Gastrocnemius medialis (tissue), 4 donors: ENCODE measurements around the gene EED. TPM values are rescaled to one million over a fixed set of nuclear protein-coding genes. Genes with fewer than 3 reads are reported as not detected.

Experiments
- ATAC-seq, 2 donors: fragments of 150-250 bp; one replicate each; pipeline ENCODE4 v1.9.1; 2016
- DNase-seq, 2 donors: peaks; one replicate each; pipeline ENCODE4 v3.0.0-alpha.2; 2019
- H3K27ac ChIP-seq, 4 donors: fragments of 200-600 bp; sonication (generic); 1 replicate in 1 of 4; 2 replicates in 3 of 4; pipeline ENCODE4 v1.5.1; 2016 to 2018; ENCODE audit warnings: mild to moderate bottlenecking in 2 of 4, moderate library complexity in 1 of 4
- H3K27me3 ChIP-seq, 3 donors: fragments of 200-600 bp; sonication (generic) in 2 of 3; 1 replicate in 1 of 3; 2 replicates in 2 of 3; pipeline versions ENCODE4 v1.5.1 to v1.6.0; 2016 to 2019; ENCODE audit warnings: mild to moderate bottlenecking in 1 of 3, moderate library complexity in 1 of 3
- H3K36me3 ChIP-seq, 2 donors: fragments of 200-600 bp; sonication (generic) in 1 of 2; one replicate each; pipeline ENCODE4 v1.5.1; 2017 to 2018
- H3K4me1 ChIP-seq, 2 donors: fragments of 200-600 bp; sonication (generic) in 1 of 2; one replicate each; pipeline ENCODE4 v1.5.1; 2016 to 2017; ENCODE audit warnings: mild to moderate bottlenecking in 2 of 2
- H3K4me3 ChIP-seq, 4 donors: fragments of 200-600 bp; sonication (generic) in 3 of 4; 1 replicate in 1 of 4; 2 replicates in 3 of 4; pipeline ENCODE4 v1.5.1; 2016 to 2019; ENCODE audit warnings: mild to moderate bottlenecking in 2 of 4
- H3K9me3 ChIP-seq, 3 donors: fragments of 200-600 bp; sonication (generic) in 2 of 3; 1 replicate in 1 of 3; 2 replicates in 2 of 3; pipeline ENCODE4 v1.5.1; 2016 to 2019
- POLR2A ChIP-seq, 2 donors: fragments of 450-650 bp; IDR thresholded peaks; one replicate each; pipeline ENCODE4 v1.6.1; 2017; ENCODE audit warnings: antibody characterized with exemption in 2 of 2, mild to moderate bottlenecking in 2 of 2, moderate library complexity in 2 of 2
- in situ Hi-C, 4 donors: fragments of 200-750 bp; cut with MboI; loops; one replicate each; pipeline versions ENCODE4 v1.15.0 to v1.8.0; 2017; ENCODE audit warnings: low sequenced_read_pairs in 4 of 4
- intact Hi-C: fragments of 100-400 bp; cut with DNase I; formaldehyde crosslinking; loops from one replicate; pipeline ENCODE4 v1.15.1; 2023; ENCODE audit warnings: low total_unique reads
- total RNA-seq, 4 donors: library from RNA; depleted of rRNA; stranded (reverse); fragments of >200 nt; gene quantifications; one replicate each; pipeline versions ENCODE4 v1.1.0 to v1.2.3, GENCODE V29; 2016
- TF ChIP-seq, protein P1 (sequence below), 5 experiments: fragments of 450-650 bp in 3 of 5; fragments of 200-600 bp in 2 of 5; sonication (generic) in 2 of 5; IDR thresholded peaks in 4 of 5; conservative IDR thresholded peaks in 1 of 5; 1 replicate in 4 of 5; 2 replicates in 1 of 5; pipeline ENCODE4 v1.5.1; 2016 to 2019; ENCODE audit warnings: antibody characterized with exemption in 5 of 5, mild to moderate bottlenecking in 3 of 5, moderate library complexity in 3 of 5

The EED gene
- total RNA-seq, 4 donors from 2014 or later, result 5.2 to 12.1 (median 8.5) TPM

GRCh38 chr11:86208572-86208971 lies 36.0 kb upstream of the EED start:
- Histone ChIP-seq H3K36me3 (no peaks in the 10 kb centered on the region), H3K27ac (no peak overlapping the region), H3K4me3 (no peak overlapping the region), H3K4me1 (no peaks in the 10 kb centered on the region), H3K27me3 (no peaks in the 10 kb centered on the region), H3K9me3 (no peaks in the 10 kb centered on the region)
- in situ Hi-C loops (loop anchor here in 1 of 4 donors (10.0 kb wide), 1 partner anchor 164 kb away; no protein-coding TSS in a partner anchor), intact Hi-C loops (no loop called here)
- TF ChIP-seq, protein P1, sequence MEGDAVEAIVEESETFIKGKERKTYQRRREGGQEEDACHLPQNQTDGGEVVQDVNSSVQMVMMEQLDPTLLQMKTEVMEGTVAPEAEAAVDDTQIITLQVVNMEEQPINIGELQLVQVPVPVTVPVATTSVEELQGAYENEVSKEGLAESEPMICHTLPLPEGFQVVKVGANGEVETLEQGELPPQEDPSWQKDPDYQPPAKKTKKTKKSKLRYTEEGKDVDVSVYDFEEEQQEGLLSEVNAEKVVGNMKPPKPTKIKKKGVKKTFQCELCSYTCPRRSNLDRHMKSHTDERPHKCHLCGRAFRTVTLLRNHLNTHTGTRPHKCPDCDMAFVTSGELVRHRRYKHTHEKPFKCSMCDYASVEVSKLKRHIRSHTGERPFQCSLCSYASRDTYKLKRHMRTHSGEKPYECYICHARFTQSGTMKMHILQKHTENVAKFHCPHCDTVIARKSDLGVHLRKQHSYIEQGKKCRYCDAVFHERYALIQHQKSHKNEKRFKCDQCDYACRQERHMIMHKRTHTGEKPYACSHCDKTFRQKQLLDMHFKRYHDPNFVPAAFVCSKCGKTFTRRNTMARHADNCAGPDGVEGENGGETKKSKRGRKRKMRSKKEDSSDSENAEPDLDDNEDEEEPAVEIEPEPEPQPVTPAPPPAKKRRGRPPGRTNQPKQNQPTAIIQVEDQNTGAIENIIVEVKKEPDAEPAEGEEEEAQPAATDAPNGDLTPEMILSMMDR (IDR thresholded peaks at IDR 0.05 in 4 of 5, conservative IDR thresholded peaks at IDR 0.05 in 1 of 5), result no peak
- DNase-seq (no peak), ATAC-seq (no peak)

DNA sequence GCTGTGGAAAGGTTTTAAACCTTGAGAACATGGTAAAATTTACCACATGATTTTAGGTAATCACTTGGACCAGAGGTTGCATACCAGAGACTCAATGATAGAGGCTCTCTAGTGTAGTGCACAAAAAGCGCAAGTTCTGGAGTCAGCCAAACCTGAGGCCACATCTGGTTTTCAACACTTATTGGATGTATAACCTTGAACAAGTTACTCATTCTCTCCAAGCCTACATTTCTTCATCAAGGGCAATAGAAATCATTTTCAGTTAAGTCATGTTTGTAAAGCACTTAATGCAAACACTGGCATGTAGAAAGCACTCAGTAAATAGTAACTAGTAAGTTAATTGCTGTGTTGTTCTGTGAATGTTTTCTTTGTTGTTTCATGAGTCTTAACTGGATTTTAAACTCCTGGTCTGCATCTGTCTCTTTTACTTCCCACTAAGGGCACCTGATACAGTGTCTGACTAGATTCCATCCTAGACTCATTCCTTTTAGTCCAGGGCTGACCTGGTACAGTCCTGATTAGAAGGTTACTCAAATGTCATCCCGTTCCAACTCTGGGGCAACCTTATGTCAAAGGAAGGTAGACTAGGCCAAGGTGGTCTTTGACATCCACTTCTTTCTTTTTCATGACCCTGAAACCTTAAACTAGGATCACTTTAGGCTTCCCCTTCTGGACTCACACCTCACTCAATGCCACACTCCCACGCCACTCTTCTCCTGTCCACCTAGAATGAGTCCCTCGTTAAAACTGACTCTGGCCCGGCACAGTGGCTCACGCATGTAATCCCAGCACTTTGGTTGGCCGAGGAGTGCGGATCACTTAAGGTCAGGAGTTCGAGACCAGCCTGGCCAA lies 34.5 kb upstream of the EED start:
- in situ Hi-C loops, result loop anchor here in 3 of 4 donors (10.0 kb wide), 4 partner anchors 165 to 355 kb away; partner anchors contain the start of gene CCDC83 (in 1 of the 3)
- Histone ChIP-seq H3K27ac (no peak overlapping the region), H3K4me1 (no peaks in the 10 kb centered on the region), H3K4me3 (no peak overlapping the region), H3K27me3 (no peaks in the 10 kb centered on the region), H3K36me3 (no peaks in the 10 kb centered on the region), H3K9me3 (no peaks in the 10 kb centered on the region)
- DNase-seq (no peak), ATAC-seq (no peak)
- intact Hi-C loops, result loop anchor here (10.0 kb wide), 1 partner anchor 615 kb away; no protein-coding TSS in a partner anchor
- TF ChIP-seq POLR2A (IDR thresholded peaks at IDR 0.05), result no peak
- TF ChIP-seq, protein P1 (IDR thresholded peaks at IDR 0.05 in 4 of 5, conservative IDR thresholded peaks at IDR 0.05 in 1 of 5), result no peak

GRCh38 chr11:86210898-86211297 lies 33.7 kb upstream of the EED start:
- H3K27ac ChIP-seq, result no peak overlapping the region
- DNase-seq, result no peak
- H3K36me3 ChIP-seq, result no peaks in the 10 kb centered on the region
- H3K9me3 ChIP-seq, result no peaks in the 10 kb centered on the region
- intact Hi-C loops (loop anchor here (10.0 kb wide), 1 partner anchor 616 kb away; no protein-coding TSS in a partner anchor), in situ Hi-C loops (loop anchor here in 3 of 4 donors (10.0 kb wide), 3 partner anchors 266 to 356 kb away; partner anchors contain the start of gene CCDC83 (in 1 of the 3))
- H3K4me3 ChIP-seq, result no peak overlapping the region
- no peaks in the 10 kb centered on the region for H3K27me3 ChIP-seq
- no peaks in the 10 kb centered on the region for H3K4me1 ChIP-seq
- ATAC-seq, result no peak
- TF ChIP-seq, protein P1 (IDR thresholded peaks at IDR 0.05 in 4 of 5, conservative IDR thresholded peaks at IDR 0.05 in 1 of 5), result no peak

DNA sequence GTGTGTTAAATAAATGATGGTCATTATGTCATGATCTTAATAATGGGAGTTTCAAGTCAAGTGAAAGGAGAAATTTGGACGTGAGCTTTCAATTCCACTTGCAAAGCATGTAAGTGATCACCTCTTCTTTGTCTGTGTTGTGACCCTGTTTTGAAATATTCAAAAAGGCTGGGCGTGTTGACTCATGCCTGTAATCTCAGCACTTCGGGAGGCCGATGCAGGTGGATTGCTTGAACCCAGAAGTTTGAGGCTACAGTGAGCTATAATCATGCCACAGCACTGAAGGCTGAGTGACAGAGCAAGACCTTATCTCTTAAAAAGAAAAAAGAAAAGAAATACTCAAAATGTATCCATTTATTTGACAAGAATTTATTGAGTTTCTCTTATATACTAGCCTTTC lies 32.9 kb upstream of the EED start:
- H3K4me3 ChIP-seq, result no peak overlapping the region
- no peaks in the 10 kb centered on the region for H3K9me3 ChIP-seq
- TF ChIP-seq POLR2A (IDR thresholded peaks at IDR 0.05), result no peak
- TF ChIP-seq, protein P1 (IDR thresholded peaks at IDR 0.05 in 4 of 5, conservative IDR thresholded peaks at IDR 0.05 in 1 of 5), result no peak
- DNase-seq (no peak), ATAC-seq (no peak)
- no peaks in the 10 kb centered on the region for H3K4me1 ChIP-seq
- H3K36me3 ChIP-seq, result no peaks in the 10 kb centered on the region
- intact Hi-C loops (loop anchor here (10.0 kb wide), 1 partner anchor 617 kb away; no protein-coding TSS in a partner anchor), in situ Hi-C loops (loop anchor here in 3 of 4 donors (10.0 kb wide), 3 partner anchors 267 to 357 kb away; partner anchors contain the start of gene CCDC83 (in 1 of the 3))
- no peak overlapping the region for H3K27ac ChIP-seq
- H3K27me3 ChIP-seq, result no peaks in the 10 kb centered on the region
